GM12864 (cell line): Measurements from ENCODE around the gene ZBTB16.

Experiments
- DNase-seq: peaks from one replicate; pipeline ENCODE4 v3.0.0-alpha.2; 2011; ENCODE audit warnings: low read depth
- H3K4me3 ChIP-seq: 2 replicates; pipeline ENCODE4 v1.5.1; 2011; ENCODE audit warnings: mild to moderate bottlenecking, low read depth, low read length, control low read depth
- CTCF ChIP-seq: IDR thresholded peaks from 2 replicates; pipeline ENCODE4 v1.5.1; 2011; ENCODE audit warnings: low read depth, mild to moderate bottlenecking, moderate library complexity, low read length, control low read depth, inconsistent platforms; ENCODE audit errors: missing control alignments

ZBTB16 gene

GRCh38 chr11:114158886-114159285 is 99.4 kb downstream of the ZBTB16 start:
- no peak overlapping the region for H3K4me3 ChIP-seq
- no peak for DNase-seq
- no peak for TF ChIP-seq CTCF

- DNase-seq, result no peak
- no peak for TF ChIP-seq CTCF
- H3K4me3 ChIP-seq, result no peak overlapping the region
Observed at GRCh38 chr11:114159320-114159719, 99.8 kb downstream of the ZBTB16 start.

- no peak overlapping the region for H3K4me3 ChIP-seq
- no peak for DNase-seq
- TF ChIP-seq CTCF, result no peak
Observed at GRCh38 chr11:114159802-114160632, 100.5 kb downstream of the ZBTB16 start.

- H3K4me3 ChIP-seq, result no peak overlapping the region
- no peak for DNase-seq
- TF ChIP-seq CTCF, result no peak
Observed at GRCh38 chr11:114160894-114161293, 101.4 kb downstream of the ZBTB16 start.

- no peak for TF ChIP-seq CTCF
- no peak for DNase-seq
- no peak overlapping the region for H3K4me3 ChIP-seq
Observed at GRCh38 chr11:114161486-114162250, 102.2 kb downstream of the ZBTB16 start.

GRCh38 chr11:114162719-114163123 is 103.2 kb downstream of the ZBTB16 start:
- DNase-seq, result no peak
- TF ChIP-seq CTCF, result no peak
- H3K4me3 ChIP-seq, result no peak overlapping the region

GRCh38 chr11:114163229-114163631 is 103.7 kb downstream of the ZBTB16 start:
- no peak for DNase-seq
- no peak for TF ChIP-seq CTCF

More at GRCh38 chr11:114163229-114163631, 103.7 kb downstream of the ZBTB16 start:
- H3K4me3 ChIP-seq, result no peak overlapping the region
